ENCODE results near the gene SLC35A4. TPM values are rescaled to one million over a fixed set of nuclear protein-coding genes. Genes with fewer than 3 reads are reported as not detected.
A peak's percentile ranks its signal among the peaks of the same experiment; 100 is the strongest.

Gene SLC35A4
- total RNA-seq, 4 donors from 2014 or later = 71.7 to 152 (median 114) TPM

DNA sequence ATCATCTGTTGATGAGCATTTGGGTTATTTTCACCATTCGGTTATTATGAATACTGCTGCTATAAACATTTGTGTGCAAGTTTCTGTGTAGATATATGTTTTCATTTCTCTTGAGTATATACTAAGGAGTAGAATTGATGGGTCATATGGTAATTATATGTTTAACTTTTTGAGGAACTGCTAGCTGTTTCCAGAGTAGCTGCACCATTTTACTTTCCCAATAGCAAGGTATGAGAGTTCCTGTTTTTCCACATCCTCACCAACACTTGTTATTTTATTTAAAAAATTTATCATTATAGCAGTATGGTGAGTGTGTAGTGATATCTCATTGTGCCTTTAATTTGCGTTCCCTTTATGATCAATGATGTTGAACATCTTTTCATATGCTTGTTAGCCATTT lies 39.1 kb downstream of the SLC35A4 start:
- TF ChIP-seq, protein P1, sequence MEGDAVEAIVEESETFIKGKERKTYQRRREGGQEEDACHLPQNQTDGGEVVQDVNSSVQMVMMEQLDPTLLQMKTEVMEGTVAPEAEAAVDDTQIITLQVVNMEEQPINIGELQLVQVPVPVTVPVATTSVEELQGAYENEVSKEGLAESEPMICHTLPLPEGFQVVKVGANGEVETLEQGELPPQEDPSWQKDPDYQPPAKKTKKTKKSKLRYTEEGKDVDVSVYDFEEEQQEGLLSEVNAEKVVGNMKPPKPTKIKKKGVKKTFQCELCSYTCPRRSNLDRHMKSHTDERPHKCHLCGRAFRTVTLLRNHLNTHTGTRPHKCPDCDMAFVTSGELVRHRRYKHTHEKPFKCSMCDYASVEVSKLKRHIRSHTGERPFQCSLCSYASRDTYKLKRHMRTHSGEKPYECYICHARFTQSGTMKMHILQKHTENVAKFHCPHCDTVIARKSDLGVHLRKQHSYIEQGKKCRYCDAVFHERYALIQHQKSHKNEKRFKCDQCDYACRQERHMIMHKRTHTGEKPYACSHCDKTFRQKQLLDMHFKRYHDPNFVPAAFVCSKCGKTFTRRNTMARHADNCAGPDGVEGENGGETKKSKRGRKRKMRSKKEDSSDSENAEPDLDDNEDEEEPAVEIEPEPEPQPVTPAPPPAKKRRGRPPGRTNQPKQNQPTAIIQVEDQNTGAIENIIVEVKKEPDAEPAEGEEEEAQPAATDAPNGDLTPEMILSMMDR (IDR thresholded peaks at IDR 0.05 in 4 of 5, conservative IDR thresholded peaks at IDR 0.05 in 1 of 5) = no peak
- no peak for TF ChIP-seq POLR2A (IDR thresholded peaks at IDR 0.05)
- ATAC-seq = no peak
- Histone ChIP-seq H3K27ac (no peak overlapping the region), H3K4me3 (no peak overlapping the region), H3K4me1 (no peaks in the 10 kb centered on the region), H3K9me3 (no peaks in the 10 kb centered on the region), H3K27me3 (no peaks in the 10 kb centered on the region), H3K36me3 (no peaks in the 10 kb centered on the region)
- intact Hi-C loops (cut with DNase I; ENCODE audit: low total_unique reads) (no loop called here), in situ Hi-C loops (cut with MboI; ENCODE audit: low sequenced_read_pairs in 4 of 4) (no loop called here)
- no peak for DNase-seq

DNA sequence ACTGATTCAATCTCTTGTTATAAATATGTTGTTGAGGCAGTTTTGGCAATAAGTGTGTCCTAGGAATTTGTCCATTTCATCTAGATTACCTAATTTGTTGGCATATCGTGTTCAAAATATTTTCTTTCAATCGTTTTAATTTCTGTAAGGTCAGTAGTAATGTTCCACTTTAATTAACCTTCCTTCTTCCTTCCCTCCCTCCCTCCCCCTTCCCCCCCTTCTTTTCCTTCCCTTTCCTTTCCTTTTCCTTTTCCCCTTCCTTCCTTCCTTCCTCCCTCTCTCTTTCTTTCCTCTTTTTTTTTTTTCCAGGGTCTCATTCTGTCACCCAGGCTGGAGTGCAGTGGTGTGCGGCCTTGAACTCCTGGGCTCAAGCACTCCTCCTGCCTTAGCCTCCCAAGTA lies 41.3 kb downstream of the SLC35A4 start:
- no peaks in the 10 kb centered on the region for H3K9me3 ChIP-seq
- in situ Hi-C loops (cut with MboI; ENCODE audit: low sequenced_read_pairs in 4 of 4) = no loop called here
- H3K27me3 ChIP-seq = no peaks in the 10 kb centered on the region
- no peaks in the 10 kb centered on the region for H3K36me3 ChIP-seq
- intact Hi-C loops (cut with DNase I; ENCODE audit: low total_unique reads) = no loop called here
- H3K4me1 ChIP-seq = no peaks in the 10 kb centered on the region
- ATAC-seq = no peak
- no peak for DNase-seq
- TF ChIP-seq POLR2A (IDR thresholded peaks at IDR 0.05) = no peak
- H3K4me3 ChIP-seq = no peak overlapping the region
- H3K27ac ChIP-seq = no peak overlapping the region

DNA sequence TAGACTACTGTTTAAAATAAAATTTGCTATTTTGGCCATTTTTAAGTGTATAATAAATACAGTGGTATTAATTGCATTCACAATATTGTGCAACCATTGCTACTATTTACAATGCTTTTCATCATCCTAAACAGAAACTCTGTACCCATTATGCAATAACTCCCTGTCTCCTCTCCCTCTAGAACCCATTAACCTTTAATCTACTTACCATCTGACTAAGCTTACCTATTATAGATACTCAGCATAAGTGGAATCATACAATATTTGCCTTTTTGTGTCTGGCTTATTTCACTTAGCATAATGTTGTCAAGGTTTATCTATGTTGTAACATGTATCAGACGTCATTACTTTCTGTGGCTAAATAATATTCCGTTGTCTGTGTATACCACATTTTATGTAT lies 42.4 kb downstream of the SLC35A4 start:
- DNase-seq (no peak), ATAC-seq (peak in 1 of 2 donors; percentile 62)
- Histone ChIP-seq H3K9me3 (no peaks in the 10 kb centered on the region), H3K4me1 (no peaks in the 10 kb centered on the region), H3K36me3 (no peaks in the 10 kb centered on the region), H3K4me3 (no peak overlapping the region), H3K27ac (no peak overlapping the region), H3K27me3 (no peaks in the 10 kb centered on the region)
- in situ Hi-C loops (cut with MboI; ENCODE audit: low sequenced_read_pairs in 4 of 4) (no loop called here), intact Hi-C loops (cut with DNase I; ENCODE audit: low total_unique reads) (no loop called here)
- TF ChIP-seq, protein P1 (IDR thresholded peaks at IDR 0.05 in 4 of 5, conservative IDR thresholded peaks at IDR 0.05 in 1 of 5) = no peak
- TF ChIP-seq POLR2A (IDR thresholded peaks at IDR 0.05) = no peak

DNA sequence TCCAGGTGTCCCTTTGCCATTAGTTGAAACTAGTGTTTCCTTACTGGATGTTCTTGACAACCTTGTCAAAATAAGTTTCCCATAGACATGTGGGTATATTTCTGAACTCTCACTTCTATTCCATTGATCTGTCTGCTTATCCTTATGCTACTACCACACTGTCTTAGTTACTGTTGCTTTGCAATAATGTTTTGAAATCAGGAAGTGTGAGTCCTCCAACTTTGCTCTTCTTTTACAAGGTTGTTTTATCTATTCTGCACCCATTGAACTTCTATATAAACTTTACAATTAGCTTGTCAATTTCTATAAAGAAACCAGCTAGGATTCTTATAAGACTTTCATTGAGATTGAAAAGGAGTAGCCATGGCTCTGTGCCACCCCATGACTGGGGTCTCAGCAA lies 44.1 kb downstream of the SLC35A4 start:
- DNase-seq = no peak
- Histone ChIP-seq H3K9me3 (no peaks in the 10 kb centered on the region), H3K36me3 (no peaks in the 10 kb centered on the region), H3K27ac (no peak overlapping the region), H3K4me1 (no peaks in the 10 kb centered on the region), H3K27me3 (no peaks in the 10 kb centered on the region), H3K4me3 (no peak overlapping the region)
- ATAC-seq = no peak
- intact Hi-C loops (cut with DNase I; ENCODE audit: low total_unique reads) = no loop called here
- TF ChIP-seq POLR2A (IDR thresholded peaks at IDR 0.05) = no peak
- TF ChIP-seq, protein P1 (IDR thresholded peaks at IDR 0.05 in 4 of 5, conservative IDR thresholded peaks at IDR 0.05 in 1 of 5) = no peak
- in situ Hi-C loops (cut with MboI; ENCODE audit: low sequenced_read_pairs in 4 of 4) = no loop called here

DNA sequence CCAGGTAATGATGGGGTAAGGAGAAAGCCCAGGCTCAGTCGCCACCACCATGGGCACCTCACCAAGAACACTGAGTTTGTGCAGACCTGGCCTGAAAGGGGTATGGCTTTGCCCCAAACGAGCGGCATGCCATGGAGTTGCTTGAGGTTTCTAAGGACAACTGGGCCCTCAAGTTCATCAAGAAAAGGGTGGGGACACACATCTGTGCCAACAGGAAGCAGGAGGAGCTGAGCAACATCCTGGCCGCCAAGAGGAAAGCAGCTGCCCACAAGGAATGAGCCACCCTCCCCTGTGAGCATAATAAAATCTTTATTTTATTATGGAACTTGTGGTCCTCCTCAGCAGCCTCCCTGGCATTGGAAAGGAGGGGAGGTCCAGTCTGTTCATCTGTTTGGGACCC lies 44.5 kb downstream of the SLC35A4 start:
- intact Hi-C loops (cut with DNase I; ENCODE audit: low total_unique reads) = no loop called here

More for the DNA sequence above, 44.5 kb downstream of the SLC35A4 start:
- in situ Hi-C loops (cut with MboI; ENCODE audit: low sequenced_read_pairs in 4 of 4) = no loop called here
- Histone ChIP-seq H3K27me3 (no peaks in the 10 kb centered on the region), H3K27ac (peak overlapping the region in 1 of 4 donors; percentile 28), H3K4me1 (no peaks in the 10 kb centered on the region), H3K4me3 (no peak overlapping the region), H3K9me3 (no peaks in the 10 kb centered on the region), H3K36me3 (no peaks in the 10 kb centered on the region)
- peak in 1 of 2 donors; percentile 19 for TF ChIP-seq POLR2A (IDR thresholded peaks at IDR 0.05)
- TF ChIP-seq, protein P1 (IDR thresholded peaks at IDR 0.05 in 4 of 5, conservative IDR thresholded peaks at IDR 0.05 in 1 of 5) = no peak
- peak in 1 of 2 donors; percentile 36 for ATAC-seq
- peak; percentile 21 to 33 for DNase-seq

Measured in gastrocnemius medialis (tissue), 4 donors.